Stimulated activated CD8-positive, alpha-beta memory T cell treated with anti-CD3 and anti-CD28 coated beads, Interleukin-12 subunit alpha, Interleukin-12 subunit beta, amount 100 ng/mL, for 4 hours (primary cell): ENCODE results near the gene PDE9A.
"Not testable (repeated sequence)": the region's sequence is repeated elsewhere in the genome, so short reads cannot be mapped to it uniquely, and the experiment has no call there.

Experiments
- DNase-seq: peaks from one replicate; pipeline ENCODE4 v3.0.0-alpha.2; 2020; ENCODE audit warnings: low read depth

The PDE9A gene

DNA sequence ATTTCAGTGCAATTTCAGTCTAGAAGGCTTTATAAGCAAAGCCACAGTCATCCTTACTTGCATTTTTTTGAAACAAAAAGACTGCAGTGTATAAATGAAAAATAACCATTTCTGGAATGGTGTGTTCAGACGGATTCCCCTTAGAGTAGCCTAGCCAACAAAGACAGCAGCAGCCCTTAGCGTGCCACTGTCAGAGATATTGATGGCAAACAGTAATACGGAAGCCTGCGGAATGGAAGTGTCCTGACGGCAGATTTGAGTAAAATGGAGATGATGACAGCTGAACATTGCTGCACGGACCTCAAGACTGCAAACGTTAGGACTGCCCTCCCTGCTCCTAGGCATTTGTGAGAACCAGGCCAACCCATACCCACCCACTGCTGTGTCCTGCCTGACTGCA lies 54.7 kb downstream of the PDE9A start:
- no peak for DNase-seq

DNA sequence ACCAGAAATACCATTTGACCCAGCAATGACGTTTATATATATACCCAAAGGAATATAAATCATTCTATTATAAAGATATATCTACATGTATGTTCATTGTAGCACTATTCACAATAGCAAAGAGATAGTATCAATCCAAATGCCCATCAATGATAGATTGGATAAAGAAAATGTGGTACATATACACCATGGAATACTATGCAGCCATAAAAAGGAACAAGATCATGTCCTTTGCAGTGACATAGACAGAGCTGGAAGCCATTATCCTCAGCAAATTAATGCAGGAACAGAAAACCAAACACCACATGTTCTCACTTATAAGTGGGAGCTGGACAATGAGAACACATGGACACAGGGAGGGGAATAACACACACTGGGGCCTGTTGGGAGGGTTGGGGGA lies 55.5 kb downstream of the PDE9A start:
- not testable (repeated sequence) for DNase-seq

DNA sequence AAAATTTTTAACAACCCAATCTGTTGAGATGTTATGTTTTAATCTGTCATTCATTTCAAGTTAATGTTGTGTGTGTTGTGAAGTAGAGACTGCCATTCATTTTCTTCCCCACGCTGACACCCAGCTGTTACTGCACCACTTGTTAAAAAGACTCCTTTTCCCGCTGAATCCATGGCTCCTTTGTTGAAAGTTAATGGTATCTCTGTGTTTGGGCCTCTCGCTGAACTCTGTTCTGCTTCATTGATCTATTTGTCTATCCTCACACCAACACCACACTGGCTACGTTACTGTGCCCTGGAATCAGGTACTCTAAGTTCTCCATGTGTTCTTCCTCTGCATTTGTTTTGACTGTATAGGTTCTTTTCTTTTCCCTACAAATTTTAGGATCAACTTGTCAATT lies 58.2 kb downstream of the PDE9A start:
- DNase-seq: no peak

DNA sequence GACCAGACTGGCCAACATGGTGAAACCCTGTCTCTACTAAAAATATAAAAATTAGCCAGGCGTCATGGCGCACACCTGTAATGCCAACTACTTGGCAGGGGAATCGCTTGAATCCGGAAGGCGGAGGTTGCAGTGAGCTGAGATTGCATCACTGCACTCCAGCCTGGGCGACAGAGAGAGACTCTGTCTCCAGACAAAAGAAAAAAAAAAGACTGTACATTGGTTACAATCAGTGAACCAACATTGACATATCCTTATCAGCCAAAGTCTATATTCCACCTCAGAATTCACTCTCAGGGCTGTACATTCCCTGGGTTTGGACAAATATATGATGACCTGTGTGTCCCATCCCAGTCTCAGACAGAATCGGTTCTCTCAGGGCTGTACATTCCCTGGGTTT lies 62.0 kb downstream of the PDE9A start:
- DNase-seq: not testable (repeated sequence)

DNA sequence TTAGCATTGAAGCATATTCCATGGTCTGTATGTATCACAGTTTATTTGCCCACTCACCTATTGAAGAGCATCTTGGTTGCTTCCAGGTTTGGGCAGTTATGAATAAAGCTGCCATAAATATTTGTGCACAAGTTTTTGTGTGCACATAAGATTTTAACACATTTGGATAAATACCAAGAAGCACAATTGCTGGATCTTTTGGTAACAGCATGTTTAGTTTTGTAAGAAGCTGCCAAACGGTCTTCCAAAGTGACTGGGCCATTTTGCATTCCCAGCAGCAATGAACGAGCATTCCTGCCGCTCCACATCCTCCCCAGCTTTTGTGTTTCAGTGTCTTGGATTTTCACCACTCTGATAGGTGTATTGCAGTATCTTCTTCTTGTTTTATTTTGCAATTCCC lies 62.7 kb downstream of the PDE9A start:
- DNase-seq: no peak

DNA sequence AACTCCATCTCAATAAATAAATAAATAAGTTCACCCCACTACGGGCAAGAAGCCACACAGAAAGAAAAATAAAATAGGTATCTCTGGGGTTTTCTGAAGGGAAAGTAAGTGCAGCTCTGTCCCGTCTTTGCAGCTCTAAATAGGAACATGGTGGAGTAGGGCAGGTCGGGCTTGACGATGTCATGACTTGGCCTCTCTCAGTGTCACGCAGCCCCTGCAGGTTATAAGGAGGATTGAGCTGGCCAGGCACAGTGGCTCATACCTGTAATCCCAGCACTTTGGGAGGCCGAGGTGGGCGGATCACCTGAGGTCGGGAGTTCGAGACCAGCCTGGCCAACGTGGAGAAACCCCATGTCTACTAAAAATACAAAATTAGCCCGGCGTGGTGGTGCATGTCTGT lies 67.1 kb downstream of the PDE9A start:
- DNase-seq: not testable (repeated sequence)

DNA sequence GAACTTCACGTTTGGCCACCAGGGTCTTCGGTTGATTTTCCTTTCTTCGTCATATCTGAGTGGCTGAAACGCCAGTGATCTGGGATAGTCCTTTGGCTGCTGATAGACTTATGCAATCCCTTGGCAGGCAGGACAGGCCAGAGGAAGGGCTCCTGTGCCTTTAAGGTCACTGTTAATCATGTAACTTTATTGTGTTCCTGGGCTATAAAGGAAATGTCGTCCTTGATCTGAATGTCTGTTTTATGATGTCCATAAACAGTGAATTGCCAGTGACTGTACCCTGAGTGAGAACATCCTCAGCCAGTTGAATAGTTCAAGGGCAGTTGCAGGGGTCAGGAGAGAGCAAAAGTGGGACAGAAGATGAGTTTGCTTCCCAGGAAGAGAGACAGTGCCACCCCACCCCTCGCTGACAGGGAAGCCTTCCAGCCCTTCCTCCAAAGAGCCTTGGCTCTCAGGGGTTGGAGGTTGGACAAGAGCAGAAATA lies 68.0 kb downstream of the PDE9A start:
- no peak for DNase-seq

DNA sequence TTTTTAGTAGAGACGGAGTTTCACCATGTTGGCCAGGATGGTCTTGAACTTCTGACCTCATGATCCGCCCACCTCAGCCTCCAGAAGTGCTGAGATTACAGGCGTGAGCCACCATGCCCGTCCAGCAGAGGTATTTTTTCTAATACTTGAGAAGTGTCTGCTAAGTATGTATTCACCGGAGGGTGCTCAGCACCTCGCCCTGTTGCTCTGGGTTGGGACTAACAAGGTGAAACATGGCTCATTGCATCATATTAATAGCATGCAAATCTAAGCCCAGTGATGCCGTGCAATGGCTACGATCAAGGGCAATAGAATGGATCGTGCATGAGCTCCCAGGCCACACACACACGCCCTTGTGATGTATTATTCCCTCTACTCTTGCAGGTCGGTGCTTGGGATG lies 68.7 kb downstream of the PDE9A start:
- no peak for DNase-seq

DNA sequence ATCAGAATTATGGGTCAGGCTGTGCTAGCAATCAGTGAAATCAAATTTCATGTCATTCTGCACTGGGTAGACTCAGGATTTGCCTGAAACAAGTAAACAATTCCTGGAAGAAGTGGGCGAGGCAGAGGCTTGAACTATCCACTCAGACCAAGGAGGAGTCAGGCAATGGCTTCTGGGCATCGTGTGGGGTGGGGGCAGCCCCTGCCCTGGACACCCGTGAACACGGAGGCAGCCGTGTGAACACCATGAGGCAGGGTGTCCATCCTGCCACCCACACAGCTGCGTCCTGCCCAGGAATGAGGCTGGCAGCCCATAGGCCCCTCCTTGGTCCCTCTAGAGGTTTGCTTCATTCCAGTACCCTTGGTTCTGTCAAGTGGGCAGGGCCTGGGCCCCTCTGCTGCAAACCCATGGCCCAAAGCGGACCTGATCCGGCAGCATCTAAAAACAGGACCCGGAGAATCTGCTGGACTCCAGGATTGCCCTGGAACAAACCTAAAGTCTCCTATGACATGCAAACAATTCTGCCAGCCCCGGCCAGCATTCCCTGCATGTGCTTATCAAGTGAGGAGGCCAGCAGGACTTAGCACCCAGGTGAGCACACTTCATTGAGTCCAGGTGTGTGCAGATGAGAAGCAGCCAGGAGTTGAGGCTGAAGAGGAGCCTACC lies 69.5 kb downstream of the PDE9A start:
- DNase-seq: no peak

DNA sequence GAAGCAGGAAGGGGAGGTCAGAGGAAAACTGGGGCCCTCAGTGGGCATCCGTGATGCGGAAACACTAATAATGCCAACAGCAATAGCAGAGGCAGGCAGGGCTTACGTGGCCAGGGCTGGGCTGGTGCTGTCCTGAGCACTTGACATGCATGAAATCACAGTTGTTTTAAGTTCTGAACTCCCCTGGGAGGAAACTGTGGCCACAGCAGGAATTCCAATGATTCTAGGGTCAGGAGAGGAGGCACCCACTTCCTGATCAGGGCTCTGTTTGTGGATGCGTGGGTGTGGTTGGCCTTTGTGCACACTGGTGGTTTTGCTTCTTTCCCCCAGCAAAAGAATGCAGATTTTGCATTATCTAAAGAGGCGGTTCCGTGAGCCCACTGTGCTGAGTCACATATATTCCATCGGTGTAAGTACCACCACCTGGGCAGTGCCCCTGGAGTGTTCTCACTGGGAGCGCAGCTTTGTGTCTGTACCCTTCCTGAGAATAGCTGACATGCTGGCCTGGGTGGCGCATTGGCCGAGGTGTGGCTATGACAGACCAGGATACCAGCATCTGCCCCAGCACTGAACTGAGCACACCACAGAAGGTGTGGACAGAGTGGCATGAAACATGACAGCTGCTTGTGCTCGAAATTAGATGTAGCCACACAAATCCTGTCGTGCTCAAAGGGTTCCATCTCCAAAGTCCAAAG lies 71.0 kb downstream of the PDE9A start:
- DNase-seq: no peak

DNA sequence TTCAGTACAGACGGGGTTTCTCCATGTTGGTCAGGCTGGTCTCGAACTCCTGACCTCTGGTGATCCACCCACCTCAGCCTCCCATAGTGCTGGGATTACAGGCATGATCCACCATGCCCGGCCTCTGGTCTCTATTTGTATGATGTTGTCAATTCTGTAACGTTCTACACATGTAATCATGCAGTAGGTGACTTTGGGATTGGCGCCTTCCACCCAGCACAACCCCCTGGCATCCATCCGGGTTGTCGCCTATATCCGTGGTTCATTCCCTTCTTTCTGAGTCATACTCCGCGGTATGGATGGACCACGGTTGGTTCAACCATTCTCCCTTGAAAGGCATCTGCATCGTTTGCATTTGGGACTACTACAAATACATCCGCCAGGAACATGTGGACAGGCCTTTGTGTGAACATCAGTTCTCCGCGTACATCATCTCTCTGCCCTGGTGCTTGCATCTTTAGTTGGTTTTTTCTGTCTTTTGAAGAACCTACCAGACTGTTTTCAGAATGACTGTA lies 72.1 kb downstream of the PDE9A start:
- no peak for DNase-seq

DNA sequence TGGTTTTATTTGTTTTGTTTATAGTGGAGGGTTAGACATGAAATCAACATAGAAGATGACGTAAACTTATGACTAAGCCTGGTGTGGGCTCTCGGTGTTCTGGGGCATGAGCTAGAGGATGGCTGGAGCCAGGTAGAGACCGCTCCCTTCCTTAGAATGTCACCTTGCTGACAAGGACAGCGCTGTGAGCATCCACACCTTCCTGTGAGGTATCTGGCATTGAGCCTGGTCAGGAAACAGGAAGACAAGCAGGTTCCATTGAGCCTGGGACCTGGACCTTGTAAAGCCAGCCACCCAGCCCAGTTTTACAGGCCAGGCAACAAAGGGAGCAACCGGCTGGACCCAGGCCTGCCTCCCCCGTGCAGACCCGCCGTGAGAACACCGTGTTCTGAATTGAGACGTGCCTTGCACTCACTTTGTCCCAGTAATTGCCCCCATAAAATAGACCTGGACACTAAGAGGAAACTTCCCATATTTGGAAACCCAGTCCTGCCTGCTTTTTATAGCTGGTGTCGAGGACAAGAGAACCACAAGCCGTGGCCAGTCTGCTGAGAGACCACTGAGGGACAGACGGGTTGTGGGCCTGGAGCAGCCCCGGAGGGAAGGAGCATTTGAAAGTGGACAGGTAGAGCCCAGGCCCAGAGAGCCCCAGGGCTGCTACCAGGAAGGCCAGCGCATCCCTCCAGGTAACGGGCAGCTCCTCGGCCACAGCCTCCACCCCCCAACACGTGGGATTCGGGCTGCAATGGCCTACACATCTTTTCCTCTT lies 78.0 kb downstream of the PDE9A start:
- DNase-seq: no peak

DNA sequence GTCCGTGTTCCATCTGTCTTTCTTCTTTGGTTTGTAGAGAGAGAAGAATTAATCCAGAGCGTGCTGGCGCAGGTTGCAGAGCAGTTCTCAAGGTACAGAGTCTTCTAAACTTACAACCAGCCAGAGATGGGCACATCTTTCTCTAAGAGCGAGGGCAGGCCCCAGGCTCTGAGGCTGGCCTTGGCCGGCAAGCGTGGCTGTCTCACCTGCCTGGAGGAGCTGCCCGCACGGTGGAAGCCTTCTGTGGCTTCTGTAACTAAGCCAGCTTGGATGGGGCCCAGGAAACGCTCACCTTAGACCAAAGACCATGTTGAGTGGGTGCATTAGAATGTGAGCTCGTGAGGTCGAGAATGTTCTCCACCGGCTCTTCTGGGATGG lies 78.6 kb downstream of the PDE9A start:
- DNase-seq: no peak

DNA sequence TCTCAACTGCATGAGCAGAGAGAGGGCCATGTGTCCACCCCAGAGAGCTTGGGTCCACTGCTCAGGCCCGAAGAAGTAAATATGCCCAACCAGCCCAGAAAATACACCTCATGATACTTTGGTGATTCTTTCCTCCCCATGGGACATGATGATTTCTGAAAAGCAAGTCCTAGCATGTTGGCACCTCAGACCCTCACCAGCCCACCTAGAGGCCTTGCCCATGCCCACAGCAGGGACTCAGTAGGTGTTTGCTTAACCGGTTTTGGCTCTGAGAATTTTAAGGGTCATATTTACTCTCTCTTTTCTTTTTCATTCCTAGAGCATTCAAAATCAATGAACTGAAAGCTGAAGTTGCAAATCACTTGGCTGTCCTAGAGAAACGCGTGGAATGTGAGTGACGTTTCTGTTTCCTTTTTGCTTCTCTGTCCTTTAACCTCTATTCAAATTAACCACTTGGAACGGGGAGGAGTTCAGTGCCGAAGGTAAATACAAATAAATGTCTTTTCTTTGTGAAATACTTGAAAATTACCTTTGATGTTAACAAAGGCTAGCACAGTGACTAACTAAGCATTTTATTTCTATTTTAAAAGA lies 79.7 kb downstream of the PDE9A start:
- no peak for DNase-seq

DNA sequence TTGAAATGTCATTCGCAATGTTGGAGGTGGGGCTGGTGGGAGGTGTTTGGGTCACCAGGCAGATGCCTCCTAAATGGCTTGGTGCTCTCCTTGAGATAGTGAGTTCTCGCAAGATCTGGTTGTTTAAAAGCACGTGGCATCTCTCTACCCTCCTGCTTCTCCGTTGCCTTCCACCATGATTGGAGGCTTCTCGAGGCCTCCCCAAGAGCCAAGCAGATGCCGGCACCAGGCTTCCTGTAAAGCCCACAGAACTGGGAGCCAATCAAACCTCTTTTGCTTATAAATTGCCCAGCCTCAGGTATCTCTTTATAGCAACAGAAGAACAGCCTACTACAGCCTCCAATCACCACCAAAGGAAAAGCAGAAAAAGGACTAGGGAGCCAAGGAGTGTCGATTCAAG lies 80.5 kb downstream of the PDE9A start:
- DNase-seq: no peak

DNA sequence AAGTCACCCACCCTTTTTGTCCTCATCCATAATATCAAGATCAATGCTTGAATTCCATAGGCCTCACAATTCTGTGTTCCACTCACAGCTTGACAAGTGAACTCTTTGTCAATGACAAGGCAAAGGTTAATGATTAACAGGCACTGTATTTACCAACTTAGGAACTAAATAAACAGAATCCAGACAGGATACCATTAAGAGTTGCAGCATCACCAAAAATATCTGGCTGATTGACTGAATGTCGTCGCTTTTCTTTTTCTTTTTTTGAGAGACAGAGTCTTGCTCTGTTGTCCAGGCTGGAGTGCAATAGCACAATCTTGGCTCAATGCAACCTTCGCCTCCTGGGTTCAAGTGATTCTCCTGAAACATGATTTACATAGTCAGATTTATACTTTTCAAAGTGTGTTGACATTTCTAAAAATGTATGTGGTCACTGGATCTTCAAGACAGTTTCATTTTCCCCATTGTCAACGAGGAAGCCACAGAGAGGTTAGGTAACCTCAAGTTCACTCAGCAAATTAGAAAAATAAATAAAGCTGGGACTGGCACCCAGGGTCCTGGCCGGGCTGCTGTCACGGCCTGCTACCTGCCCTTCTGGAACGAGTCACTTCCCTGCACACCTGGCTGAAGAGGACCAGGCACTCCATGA lies 81.0 kb downstream of the PDE9A start:
- no peak for DNase-seq

DNA sequence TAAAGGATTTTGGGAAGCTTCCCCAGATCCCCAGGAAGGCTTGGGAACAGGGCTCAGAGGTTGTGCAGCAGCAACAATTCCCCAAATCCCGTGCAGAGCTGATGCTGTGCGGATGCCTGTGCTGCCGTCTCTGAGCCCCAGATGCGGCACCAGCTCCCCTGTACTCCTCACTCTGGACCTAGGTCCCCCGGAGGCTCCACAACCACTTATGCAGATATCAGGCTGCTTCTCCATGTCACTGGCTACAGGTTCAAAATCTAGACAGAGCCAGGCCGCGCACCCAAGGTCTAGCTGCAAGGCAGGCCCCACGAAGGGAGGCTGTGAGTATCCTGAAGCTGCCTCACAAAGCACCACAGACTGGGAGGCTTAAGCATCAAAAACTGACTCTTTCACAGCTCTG lies 81.6 kb downstream of the PDE9A start:
- no peak for DNase-seq

DNA sequence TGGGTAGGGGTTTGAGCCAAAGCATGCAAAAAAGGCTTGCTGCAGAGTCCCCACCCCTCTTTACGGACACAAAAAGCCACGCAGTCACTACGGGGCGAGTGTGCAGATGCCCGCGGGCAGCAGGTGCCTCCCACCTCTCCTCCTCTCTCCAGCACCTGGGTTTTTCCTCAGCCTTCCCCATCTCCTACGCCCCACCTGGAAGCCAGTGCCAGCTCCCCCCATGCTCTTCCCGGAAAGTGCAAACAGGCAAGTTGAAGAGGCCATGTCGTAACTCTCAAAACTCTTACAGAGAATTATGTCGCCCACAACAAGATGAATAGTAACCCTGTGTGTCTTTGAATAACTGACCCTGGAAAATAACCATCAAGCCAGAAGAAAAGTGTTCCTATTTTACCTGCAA lies 82.5 kb downstream of the PDE9A start:
- no peak for DNase-seq

DNA sequence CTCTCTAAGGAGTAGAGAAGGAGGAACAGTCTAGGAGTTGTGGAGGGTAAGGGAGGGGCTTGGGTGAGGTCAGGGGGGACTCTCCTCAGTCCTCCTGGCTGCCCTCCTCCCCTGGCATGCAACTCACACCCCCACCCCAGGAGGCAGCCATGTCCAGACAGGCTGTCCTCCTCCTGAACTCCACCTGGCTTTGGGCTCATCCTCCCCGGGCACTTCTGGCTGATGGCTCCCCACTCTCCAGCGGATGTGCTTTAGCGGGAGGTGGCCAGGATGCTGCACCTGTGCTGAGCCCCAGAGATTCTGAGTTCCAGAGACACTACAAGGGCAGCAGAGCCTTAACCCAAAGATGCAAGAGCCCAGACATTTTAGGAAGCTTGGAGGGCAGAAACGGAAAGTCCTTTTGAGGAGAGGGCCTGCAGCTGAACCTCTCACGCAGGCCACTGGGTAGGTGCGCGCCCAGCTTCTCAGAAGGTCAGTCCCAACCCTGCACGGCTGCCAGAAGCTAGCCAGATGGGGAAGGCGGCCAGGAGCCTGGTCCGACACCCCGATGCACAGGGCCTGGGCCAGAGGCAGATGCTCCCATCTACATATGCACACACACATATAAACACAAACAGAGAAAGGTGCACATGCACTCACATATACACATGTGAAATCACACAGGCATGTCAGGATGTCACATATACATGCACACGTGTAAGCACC lies 83.4 kb downstream of the PDE9A start:
- no peak for DNase-seq

DNA sequence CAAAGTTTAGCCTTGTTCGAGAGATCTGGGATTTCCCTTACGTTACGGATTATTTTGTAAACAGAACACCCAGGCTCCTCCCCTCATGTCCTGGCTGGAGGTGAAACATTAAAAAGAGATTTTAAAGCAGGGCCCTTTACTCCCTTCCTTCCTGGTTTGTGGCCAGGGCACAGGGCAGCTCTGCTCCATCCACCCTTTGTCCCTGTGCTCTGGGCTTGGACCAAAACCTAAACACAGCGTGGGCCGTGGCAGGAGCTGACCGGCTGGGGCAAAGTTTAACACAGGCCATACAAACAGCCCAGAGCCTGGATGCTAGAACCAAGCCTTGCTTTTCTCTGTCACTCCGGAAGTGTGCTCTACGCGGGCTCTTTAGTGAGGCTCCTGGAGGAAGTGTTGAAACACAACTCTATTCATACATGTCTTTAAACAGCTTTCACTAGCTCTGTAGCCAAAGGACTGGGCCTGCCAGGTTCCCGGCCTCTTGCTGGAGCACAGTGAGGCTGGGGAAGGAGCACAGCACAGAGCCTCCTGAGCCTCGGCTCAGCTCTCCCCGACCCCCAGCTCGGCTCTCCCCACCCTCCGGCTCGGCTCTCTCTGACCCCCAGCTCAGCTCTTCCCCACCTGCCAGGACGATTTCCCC lies 84.7 kb downstream of the PDE9A start:
- DNase-seq: no peak
